HEK293T (cell line): ENCODE results near the gene PLEKHA6.

ENCODE experiments used
- CTCF ChIA-PET: fragments of 350-600 bp; formaldehyde crosslinking; extraction: SDS; loops from one replicate; lab custom pipeline; 2021; ENCODE audit warnings: antibody characterized with exemption, inconsistent platforms; lab: Yijun Ruan, JAX
- POLR2A ChIA-PET: fragments of 350-600 bp; formaldehyde crosslinking; extraction: SDS; loops from one replicate; lab custom pipeline; 2020; ENCODE audit warnings: antibody characterized with exemption, inconsistent platforms; lab: Yijun Ruan, JAX
- DNase-seq: peaks from one replicate; pipeline ENCODE4 v3.0.0; 2012; ENCODE audit warnings: mixed read lengths; ENCODE audit errors: extremely low spot score
- ARNT ChIP-seq: fragments of 450-650 bp; IDR thresholded peaks from 2 replicates; pipeline ENCODE4 v1.6.1; 2017; ENCODE audit warnings: mild to moderate bottlenecking
- BHLHE40 ChIP-seq: fragments of 450-650 bp; IDR thresholded peaks from 2 replicates; pipeline ENCODE4 v1.6.1; 2016; ENCODE audit warnings: mild to moderate bottlenecking, moderate library complexity, borderline replicate concordance
- CTBP1 ChIP-seq: fragments of 450-650 bp; IDR thresholded peaks from 2 replicates; pipeline ENCODE4 v1.6.1; 2016; ENCODE audit warnings: borderline replicate concordance
- ELF4 ChIP-seq: fragments of 450-650 bp; IDR thresholded peaks from 2 replicates; pipeline ENCODE4 v1.6.1; 2017; ENCODE audit warnings: antibody characterized with exemption
- FOXA1 ChIP-seq: fragments of 450-650 bp; IDR thresholded peaks from 2 replicates; pipeline ENCODE4 v1.6.1; 2016; ENCODE audit warnings: mild to moderate bottlenecking
- FOXK2 ChIP-seq: fragments of 450-650 bp; IDR thresholded peaks from 2 replicates; pipeline ENCODE4 v1.6.1; 2016; ENCODE audit warnings: mild to moderate bottlenecking
- FOXM1 ChIP-seq: fragments of 450-650 bp; IDR thresholded peaks from 2 replicates; pipeline ENCODE4 v1.6.1; 2017; ENCODE audit warnings: mild to moderate bottlenecking, borderline replicate concordance
- HDGF ChIP-seq: fragments of 450-650 bp; IDR thresholded peaks from 2 replicates; pipeline ENCODE4 v1.6.1; 2017; ENCODE audit warnings: antibody characterized with exemption, borderline replicate concordance
- L3MBTL2 ChIP-seq: fragments of 450-650 bp; conservative IDR thresholded peaks from 2 replicates; pipeline ENCODE4 v1.6.1; 2016; ENCODE audit warnings: mild to moderate bottlenecking
- NFRKB ChIP-seq: fragments of 450-650 bp; IDR thresholded peaks from 2 replicates; pipeline ENCODE4 v1.6.1; 2016; ENCODE audit warnings: mild to moderate bottlenecking, moderate library complexity
- PKNOX1 ChIP-seq: fragments of 450-650 bp; IDR thresholded peaks from 2 replicates; pipeline ENCODE4 v1.6.1; 2016
- SP1 ChIP-seq: fragments of 450-650 bp; IDR thresholded peaks from 2 replicates; pipeline ENCODE4 v1.6.1; 2017
- SUZ12 ChIP-seq: fragments of 450-650 bp; IDR thresholded peaks from 2 replicates; pipeline ENCODE4 v1.6.1; 2016; ENCODE audit warnings: mild to moderate bottlenecking
- TARDBP ChIP-seq: fragments of 450-650 bp; IDR thresholded peaks from 2 replicates; pipeline ENCODE4 v1.6.1; 2016
- ZNF384 ChIP-seq: fragments of 450-650 bp; IDR thresholded peaks from 2 replicates; pipeline ENCODE4 v1.6.1; 2016

PLEKHA6 gene

GRCh38 chr1:204348722-204349121, 11.0 kb downstream of the PLEKHA6 start:
- DNase-seq, result no peak
- CTCF ChIA-PET, result no interaction called here
- TF ChIP-seq HDGF, result no peak
- TF ChIP-seq SUZ12, result no peak
- no peak for TF ChIP-seq FOXK2
- no peak for TF ChIP-seq FOXA1
- no peak for TF ChIP-seq ELF4
- no peak for TF ChIP-seq SP1
- no peak for TF ChIP-seq L3MBTL2
- no peak for TF ChIP-seq TARDBP
- POLR2A ChIA-PET, result no interaction called here

- TF ChIP-seq L3MBTL2 (no peak), BHLHE40 (no peak), FOXA1 (no peak), HDGF (no peak), CTBP1 (no peak), TARDBP (no peak), ARNT (no peak), PKNOX1 (no peak), FOXM1 (no peak), ZNF384 (no peak), SUZ12 (no peak), ELF4 (no peak), NFRKB (no peak), SP1 (no peak), FOXK2 (no peak)
- ChIA-PET POLR2A (interaction anchor here (0.7 kb wide), 1 partner anchor 9 kb away, joined by 3 read pairs; no protein-coding TSS in a partner anchor), CTCF (no interaction called here)
- DNase-seq, result no peak
Measured at GRCh38 chr1:204348242-204348641, 11.5 kb downstream of the PLEKHA6 start.

- POLR2A ChIA-PET, result interaction anchor here (0.5 to 1.0 kb wide), 2 partner anchors 11 to 100 kb away, joined by 3 to 4 read pairs; no protein-coding TSS in a partner anchor
- CTCF ChIA-PET, result no interaction called here
- TF ChIP-seq ARNT (no peak), CTBP1 (no peak), NFRKB (no peak), PKNOX1 (no peak), HDGF (no peak), FOXA1 (no peak), SUZ12 (no peak), BHLHE40 (no peak), FOXK2 (no peak), SP1 (no peak), FOXM1 (no peak)
- no peak for DNase-seq
Measured at GRCh38 chr1:204345941-204346645, 13.6 kb downstream of the PLEKHA6 start.

- ChIA-PET CTCF (no interaction called here), POLR2A (interaction anchor here (1.0 kb wide), 1 partner anchor 11 kb away, joined by 3 read pairs; no protein-coding TSS in a partner anchor)
- no peak for DNase-seq
- TF ChIP-seq NFRKB (no peak), ARNT (no peak), FOXA1 (no peak), ELF4 (no peak)
Measured at GRCh38 chr1:204345438-204345841, 14.3 kb downstream of the PLEKHA6 start.

- ChIA-PET POLR2A (no interaction called here), CTCF (no interaction called here)
- no peak for DNase-seq
- TF ChIP-seq ZNF384 (no peak), HDGF (no peak), TARDBP (no peak), PKNOX1 (no peak), NFRKB (no peak)
Measured at GRCh38 chr1:204344665-204345355, 14.9 kb downstream of the PLEKHA6 start.

GRCh38 chr1:204343802-204344201, 15.9 kb downstream of the PLEKHA6 start:
- ChIA-PET CTCF (interaction anchor here (0.7 kb wide), 1 partner anchor 23 kb away, joined by 3 read pairs; no protein-coding TSS in a partner anchor), POLR2A (no interaction called here)
- TF ChIP-seq CTBP1 (no peak), FOXK2 (no peak), FOXM1 (no peak), ELF4 (no peak), SUZ12 (no peak), BHLHE40 (no peak), L3MBTL2 (no peak), ZNF384 (no peak), HDGF (no peak), PKNOX1 (no peak)
- DNase-seq, result no peak
